Left lung (tissue), 10 donors: ENCODE measurements around the gene VTCN1. TPM values are rescaled to one million over a fixed set of nuclear protein-coding genes. Genes with fewer than 3 reads are reported as not detected.
A peak's percentile ranks its signal among the peaks of the same experiment; 100 is the strongest.
"Not testable (repeated sequence)": the region's sequence is repeated elsewhere in the genome, so short reads cannot be mapped to it uniquely, and the experiment has no call there.

Experiments
- ATAC-seq: fragments of 200-7000 bp; cut with Tn5 transposase; one replicate; pipeline ENCODE4 v1.9.1; 2020; ENCODE audit warnings: moderate library complexity
- DNase-seq, 4 donors: peaks; one replicate each; pipeline ENCODE4 v3.0.0-alpha.2; 2013 to 2020
- H3K27ac ChIP-seq, 2 donors: fragments of 200-600 bp; sonication (generic) in 1 of 2; one replicate each; pipeline versions ENCODE4 v1.5.0 to v1.8.0; 2020 to 2021
- H3K27me3 ChIP-seq, 2 donors: fragments of 200-600 bp; sonication (generic) in 1 of 2; one replicate each; pipeline versions ENCODE4 v1.5.0 to v1.8.0; 2020 to 2021
- H3K36me3 ChIP-seq, 2 donors: fragments of 200-600 bp; sonication (generic) in 1 of 2; one replicate each; pipeline versions ENCODE4 v1.5.0 to v1.8.0; 2020 to 2021
- H3K4me1 ChIP-seq, 2 donors: fragments of 200-600 bp; one replicate each; pipeline ENCODE4 v1.8.0; 2021
- H3K4me3 ChIP-seq, 2 donors: fragments of 200-600 bp; sonication (generic) in 1 of 2; one replicate each; pipeline versions ENCODE4 v1.5.0 to v1.8.0; 2020 to 2021; ENCODE audit warnings: mild to moderate bottlenecking in 1 of 2
- H3K9me3 ChIP-seq, 2 donors: fragments of 200-600 bp; sonication (generic) in 1 of 2; one replicate each; pipeline versions ENCODE4 v1.5.0 to v1.8.0; 2020 to 2021
- CTCF ChIP-seq, 2 donors: fragments of 200-600 bp; sonication (generic) in 1 of 2; IDR thresholded peaks; one replicate each; pipeline versions ENCODE4 v1.5.0 to v1.8.0; 2021; ENCODE audit warnings: antibody characterized with exemption in 2 of 2
- intact Hi-C, 2 donors: fragments of 100-400 bp; cut with DNase I; formaldehyde crosslinking; loops; one replicate each; pipeline versions ENCODE4 v1.11.2 to v1.14.2; 2022
- polyA plus RNA-seq, 6 donors: library from polyadenylated mRNA; unstranded; fragments of 120-200 nt; gene quantifications; one replicate each; pipeline ENCODE4 v1.2.1, GENCODE V29; 2013; ENCODE audit not compliant: insufficient read length in 6 of 6
- total RNA-seq, 2 donors: library from RNA; stranded (reverse); fragmentation: NEBNext Ultra II Directional; extraction: Animal tissue kit (Norgen Biotek cat#: 25700); gene quantifications; one replicate each; pipeline ENCODE4 v1.2.1, GENCODE V29; 2021
- donor health status: DM: no; HTN: yes; CAD: no.
- donor health status: DM: no; HTN: no; CAD: no.

Gene VTCN1
- total and polyA plus RNA-seq, 8 donors, result 0.31 to 0.87 (median 0.54) TPM; not detected in 1

- TF ChIP-seq CTCF (IDR thresholded peaks at IDR 0.05), result no peak
- H3K36me3 ChIP-seq, result no peaks in the 10 kb centered on the region
These were observed 46.5 kb downstream of the VTCN1 start for GRCh38 chr1:117164209-117164608.

DNA sequence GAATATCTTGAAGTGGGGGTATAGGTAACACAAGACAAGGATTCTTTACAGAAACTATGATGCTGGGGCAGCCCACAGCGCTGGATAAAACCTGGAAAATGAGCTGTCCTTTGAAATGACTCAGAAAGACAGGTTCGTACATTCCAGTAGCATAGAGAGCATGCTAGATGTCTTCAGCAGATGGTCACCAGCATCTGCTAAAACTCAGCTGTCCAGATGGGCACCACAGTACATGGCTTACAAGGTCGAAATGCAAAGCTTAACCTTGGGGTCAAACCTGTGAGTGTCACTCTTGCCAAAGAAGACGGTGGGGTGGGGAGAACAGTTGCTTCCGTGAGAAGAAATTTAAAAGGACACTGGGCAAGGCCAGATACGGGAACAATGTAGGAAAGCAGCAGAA lies 47.9 kb downstream of the VTCN1 start:
- no peak for ATAC-seq
- H3K27me3 ChIP-seq, result no peaks in the 10 kb centered on the region
- H3K4me3 ChIP-seq, result no peak overlapping the region
- DNase-seq, result no peak
- H3K9me3 ChIP-seq, result no peaks in the 10 kb centered on the region
- intact Hi-C loops, result no loop called here
- TF ChIP-seq CTCF (IDR thresholded peaks at IDR 0.05), result no peak
- no peak overlapping the region for H3K27ac ChIP-seq
- no peaks in the 10 kb centered on the region for H3K36me3 ChIP-seq
- H3K4me1 ChIP-seq, result no peaks in the 10 kb centered on the region

More at GRCh38 chr1:117164209-117164608, 46.5 kb downstream of the VTCN1 start:
- intact Hi-C loops, result no loop called here
- Histone ChIP-seq H3K27me3 (no peaks in the 10 kb centered on the region), H3K27ac (no peak overlapping the region), H3K4me3 (no peak overlapping the region), H3K9me3 (no peaks in the 10 kb centered on the region), H3K4me1 (no peaks in the 10 kb centered on the region)
- DNase-seq (no peak), ATAC-seq (no peak)

DNA sequence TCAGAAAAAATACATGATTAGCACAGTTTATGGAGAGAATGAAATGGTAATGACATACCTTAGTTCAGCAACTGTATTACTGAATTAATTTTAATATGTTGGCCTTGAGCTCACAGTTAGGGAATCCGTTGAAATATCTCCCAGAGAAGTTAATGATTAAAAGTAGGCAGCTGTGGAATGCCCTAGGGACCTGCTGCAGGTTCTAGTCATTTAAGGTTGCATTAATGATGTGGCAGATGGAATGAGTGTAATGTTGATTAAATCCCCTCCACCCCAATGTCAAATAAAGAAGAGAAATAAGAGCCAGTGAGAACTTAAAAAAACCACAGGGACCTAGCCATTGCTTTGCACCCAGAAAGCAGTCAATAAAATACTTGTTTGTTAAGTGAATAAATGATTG lies 48.8 kb downstream of the VTCN1 start:
- DNase-seq, result no peak
- no peak for TF ChIP-seq CTCF (IDR thresholded peaks at IDR 0.05)
- no peaks in the 10 kb centered on the region for H3K9me3 ChIP-seq
- no peaks in the 10 kb centered on the region for H3K4me1 ChIP-seq
- intact Hi-C loops, result no loop called here
- no peaks in the 10 kb centered on the region for H3K36me3 ChIP-seq
- H3K27me3 ChIP-seq, result no peaks in the 10 kb centered on the region
- ATAC-seq, result peak; percentile 19
- no peak overlapping the region for H3K27ac ChIP-seq
- no peak overlapping the region for H3K4me3 ChIP-seq

GRCh38 chr1:117151305-117151704 lies 59.4 kb downstream of the VTCN1 start:
- intact Hi-C loops, H3K27me3 ChIP-seq, H3K27ac ChIP-seq, DNase-seq, ATAC-seq, H3K4me1 ChIP-seq, H3K9me3 ChIP-seq, H3K36me3 ChIP-seq, H3K4me3 ChIP-seq: not testable (repeated sequence)

DNA sequence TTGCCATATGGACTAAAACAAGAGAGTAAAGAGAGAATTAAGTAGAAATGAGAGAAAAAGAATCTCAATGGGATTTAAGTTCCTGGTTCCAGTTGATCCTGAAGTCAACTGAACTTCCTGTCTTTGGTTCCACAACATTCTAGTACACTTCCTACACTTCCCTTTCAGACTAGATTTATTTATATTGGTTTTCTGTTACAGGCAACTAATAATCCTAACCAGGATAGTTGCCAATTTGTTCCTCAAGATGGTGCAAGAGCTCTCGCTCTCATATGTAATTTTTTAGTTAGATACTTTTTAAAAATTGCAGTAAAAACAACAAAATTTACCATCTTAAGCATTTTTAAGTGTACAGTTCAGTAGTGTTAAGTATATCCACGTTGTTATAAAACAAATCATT lies 60.4 kb downstream of the VTCN1 start:
- ATAC-seq, result no peak
- no peak for DNase-seq
- Histone ChIP-seq H3K4me3 (no peak overlapping the region), H3K9me3 (peaks cover 0 to 6% of the 10 kb centered on the region in 2 donors), H3K4me1 (no peaks in the 10 kb centered on the region), H3K27me3 (no peaks in the 10 kb centered on the region), H3K27ac (no peak overlapping the region), H3K36me3 (no peaks in the 10 kb centered on the region)
- intact Hi-C loops, result no loop called here
- TF ChIP-seq CTCF (IDR thresholded peaks at IDR 0.05), result no peak

- H3K4me1 ChIP-seq, result no peaks in the 10 kb centered on the region
- H3K36me3 ChIP-seq, result no peaks in the 10 kb centered on the region
- H3K9me3 ChIP-seq, result peaks cover 0 to 6% of the 10 kb centered on the region in 2 donors
- intact Hi-C loops, result no loop called here
- H3K27me3 ChIP-seq, result no peaks in the 10 kb centered on the region
- ATAC-seq (peak; percentile 57), DNase-seq (peak in 1 of 4 donors; percentile 13)
- no peak for TF ChIP-seq CTCF (IDR thresholded peaks at IDR 0.05)
- H3K4me3 ChIP-seq, result no peak overlapping the region
- no peak overlapping the region for H3K27ac ChIP-seq
These were observed 62.7 kb downstream of the VTCN1 start for GRCh38 chr1:117147856-117148588.
